ENCODE measurements around the gene TRIM10. TPM values are rescaled to one million over a fixed set of nuclear protein-coding genes. Genes with fewer than 3 reads are reported as not detected.

TRIM10 gene
- total and polyA plus RNA-seq, 2 donors, result 0.16 to 0.57 TPM

DNA sequence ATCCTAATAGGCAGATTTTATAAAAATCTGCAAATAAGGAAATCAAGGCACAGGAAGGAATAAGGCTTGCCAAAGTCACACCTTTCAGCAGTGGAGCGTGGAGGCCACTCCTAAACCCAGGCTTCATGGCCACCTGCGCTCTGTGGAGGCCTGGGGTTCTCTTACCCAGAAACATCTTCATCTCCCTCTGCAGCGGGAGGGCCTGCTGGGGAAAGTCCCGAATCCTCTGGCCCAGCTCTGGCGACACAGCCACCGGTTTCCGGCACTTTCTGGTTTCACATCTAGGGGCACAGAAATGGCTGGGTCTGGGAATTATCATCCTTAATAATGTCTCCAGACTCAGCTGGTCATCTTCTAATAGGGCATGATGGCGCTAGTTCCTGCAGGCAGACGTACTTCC, 4.2 kb downstream of the TRIM10 start:
- Histone ChIP-seq H3K27ac (ENCODE audit: low read depth in 1 of 2, low read length in 1 of 2) (no peak overlapping the region), H3K36me3 (ENCODE audit: control insufficient read depth in 2 of 2, insufficient read depth in 2 of 2, low read length in 1 of 2) (no peaks in the 10 kb centered on the region), H3K9me3 (ENCODE audit: control insufficient read depth in 2 of 2, insufficient read depth in 1 of 2, low read length in 1 of 2) (peaks cover 0 to 3% of the 10 kb centered on the region in 2 donors), H3K27me3 (ENCODE audit: control insufficient read depth in 2 of 2, insufficient read depth in 1 of 2, low read length in 1 of 2) (no peaks in the 10 kb centered on the region), H3K4me3 (ENCODE audit: low read length in 2 of 2) (no peak overlapping the region), H3K4me1 (ENCODE audit: control insufficient read depth in 2 of 2, insufficient read depth in 2 of 2, low read length in 2 of 2) (no peaks in the 10 kb centered on the region)
- WGBS, result 96% methylated on average over 9 of the region's 9 CpGs
- no peak for DNase-seq (ENCODE audit: low read depth in 6 of 9, low spot score in 9 of 9)

DNA sequence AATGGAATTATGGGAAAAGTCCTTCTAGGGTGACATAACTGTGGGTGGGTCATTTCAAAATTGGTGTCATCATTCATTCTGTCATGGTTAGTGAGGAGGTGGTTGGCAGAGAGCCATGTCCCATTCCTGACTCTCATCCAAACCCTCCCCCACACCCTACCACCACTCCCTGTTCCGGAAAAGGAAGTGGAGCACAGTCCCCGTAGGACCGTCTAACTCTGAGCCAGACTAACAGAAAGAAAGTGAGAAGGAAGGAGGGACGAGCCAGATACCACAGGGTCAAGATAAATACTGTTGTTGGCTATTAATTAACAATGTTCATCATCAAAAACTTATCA, 4.8 kb downstream of the TRIM10 start:
- H3K27me3 ChIP-seq (ENCODE audit: control insufficient read depth in 2 of 2, insufficient read depth in 1 of 2, low read length in 1 of 2), result no peaks in the 10 kb centered on the region
- no peak overlapping the region for H3K27ac ChIP-seq (ENCODE audit: low read depth in 1 of 2, low read length in 1 of 2)
- no peaks in the 10 kb centered on the region for H3K4me1 ChIP-seq (ENCODE audit: control insufficient read depth in 2 of 2, insufficient read depth in 2 of 2, low read length in 2 of 2)
- H3K9me3 ChIP-seq (ENCODE audit: control insufficient read depth in 2 of 2, insufficient read depth in 1 of 2, low read length in 1 of 2), result peaks cover 0 to 3% of the 10 kb centered on the region in 2 donors
- 52% methylated on average over 4 of the region's 4 CpGs for WGBS
- H3K4me3 ChIP-seq (ENCODE audit: low read length in 2 of 2), result no peak overlapping the region
- no peaks in the 10 kb centered on the region for H3K36me3 ChIP-seq (ENCODE audit: control insufficient read depth in 2 of 2, insufficient read depth in 2 of 2, low read length in 1 of 2)
- no peak for DNase-seq (ENCODE audit: low read depth in 6 of 9, low spot score in 9 of 9)

DNA sequence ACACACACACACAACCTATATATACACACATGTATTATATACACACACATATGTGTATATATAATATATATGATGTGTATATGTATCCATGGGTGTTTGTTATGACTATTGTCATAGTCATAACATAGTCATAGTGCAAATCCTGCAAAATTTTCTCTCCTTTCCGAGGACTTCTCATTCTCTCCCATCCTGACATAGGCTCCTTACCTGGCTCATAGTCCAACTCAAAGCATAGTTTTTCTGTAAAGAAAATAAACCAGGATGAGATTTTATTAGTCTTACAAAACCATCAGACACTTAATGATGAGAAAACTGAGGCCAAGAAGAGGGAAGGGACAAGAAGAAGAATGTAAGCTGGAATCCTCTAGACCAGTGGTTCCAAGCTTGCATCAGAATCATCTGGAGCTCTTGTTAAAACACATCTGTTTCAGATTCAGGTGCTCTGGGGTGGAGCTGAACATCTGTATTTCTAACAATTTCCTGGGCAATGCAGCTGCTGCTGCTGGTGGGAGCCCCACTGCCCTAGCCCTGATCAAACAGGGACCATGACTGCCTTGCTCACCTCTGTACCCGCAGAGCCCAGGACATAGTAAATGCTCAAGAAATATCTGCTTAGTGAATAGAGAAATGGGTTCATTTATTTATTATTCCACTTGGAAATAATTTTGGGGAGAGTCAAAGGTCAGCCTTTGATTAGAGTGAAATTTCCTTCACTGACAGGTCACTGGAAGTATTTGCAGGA, 5.3 kb downstream of the TRIM10 start:
- no peak overlapping the region for H3K27ac ChIP-seq (ENCODE audit: low read depth in 1 of 2, low read length in 1 of 2)
- DNase-seq (ENCODE audit: low read depth in 6 of 9, low spot score in 9 of 9), result no peak
- H3K9me3 ChIP-seq (ENCODE audit: control insufficient read depth in 2 of 2, insufficient read depth in 1 of 2, low read length in 1 of 2), result peaks cover 0 to 3% of the 10 kb centered on the region in 2 donors
- H3K27me3 ChIP-seq (ENCODE audit: control insufficient read depth in 2 of 2, insufficient read depth in 1 of 2, low read length in 1 of 2), result no peaks in the 10 kb centered on the region
- H3K36me3 ChIP-seq (ENCODE audit: control insufficient read depth in 2 of 2, insufficient read depth in 2 of 2, low read length in 1 of 2), result no peaks in the 10 kb centered on the region
- no peak overlapping the region for H3K4me3 ChIP-seq (ENCODE audit: low read length in 2 of 2)
- 98% methylated on average over 2 of the region's 2 CpGs for WGBS
- no peaks in the 10 kb centered on the region for H3K4me1 ChIP-seq (ENCODE audit: control insufficient read depth in 2 of 2, insufficient read depth in 2 of 2, low read length in 2 of 2)

DNA sequence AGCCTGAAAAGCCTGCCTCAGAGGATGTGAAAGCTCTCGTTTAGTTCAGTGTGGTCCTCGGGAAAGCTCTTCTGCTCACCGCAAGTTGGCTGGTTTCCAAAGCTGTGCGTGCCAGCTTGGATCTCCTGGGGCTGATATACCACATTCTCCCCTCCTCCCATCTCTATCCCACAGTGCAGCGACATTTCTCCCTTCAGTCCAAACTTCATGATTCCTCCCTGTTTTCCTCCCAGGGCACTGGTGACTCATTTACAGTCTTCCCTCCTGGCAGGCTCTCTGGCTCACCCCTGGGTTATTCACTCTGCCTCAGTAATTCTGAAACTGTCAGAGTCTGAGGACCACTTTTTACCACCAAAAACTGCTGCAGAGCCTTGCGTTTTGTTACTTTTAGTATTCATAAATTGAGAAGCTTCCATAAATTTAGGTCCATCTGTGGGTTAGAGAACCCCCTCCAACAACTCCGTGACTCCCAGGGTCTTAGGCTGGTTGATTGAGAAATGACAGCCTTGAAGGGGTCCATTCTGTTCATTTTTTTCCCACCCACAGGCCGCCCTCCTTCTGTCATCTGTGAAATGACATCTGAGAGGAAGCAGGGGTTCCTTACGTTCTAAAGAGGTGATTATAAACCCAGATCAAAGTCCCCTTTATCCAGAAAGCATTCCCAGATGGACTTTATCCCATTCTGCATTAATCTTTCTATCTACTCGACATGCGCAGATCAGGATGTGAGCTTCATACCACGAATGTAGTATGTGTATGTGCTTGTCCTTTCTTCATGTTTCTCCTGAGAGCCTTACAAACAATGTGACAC, 6.1 kb downstream of the TRIM10 start:
- H3K9me3 ChIP-seq (ENCODE audit: control insufficient read depth in 2 of 2, insufficient read depth in 1 of 2, low read length in 1 of 2), result peaks cover 0 to 3% of the 10 kb centered on the region in 2 donors
- DNase-seq (ENCODE audit: low read depth in 6 of 9, low spot score in 9 of 9), result no peak
- H3K4me1 ChIP-seq (ENCODE audit: control insufficient read depth in 2 of 2, insufficient read depth in 2 of 2, low read length in 2 of 2), result no peaks in the 10 kb centered on the region
- no peak overlapping the region for H3K4me3 ChIP-seq (ENCODE audit: low read length in 2 of 2)
- H3K27me3 ChIP-seq (ENCODE audit: control insufficient read depth in 2 of 2, insufficient read depth in 1 of 2, low read length in 1 of 2), result no peaks in the 10 kb centered on the region
- no peaks in the 10 kb centered on the region for H3K36me3 ChIP-seq (ENCODE audit: control insufficient read depth in 2 of 2, insufficient read depth in 2 of 2, low read length in 1 of 2)
- no peak overlapping the region for H3K27ac ChIP-seq (ENCODE audit: low read depth in 1 of 2, low read length in 1 of 2)
- 89% methylated on average over 12 of the region's 12 CpGs for WGBS

DNA sequence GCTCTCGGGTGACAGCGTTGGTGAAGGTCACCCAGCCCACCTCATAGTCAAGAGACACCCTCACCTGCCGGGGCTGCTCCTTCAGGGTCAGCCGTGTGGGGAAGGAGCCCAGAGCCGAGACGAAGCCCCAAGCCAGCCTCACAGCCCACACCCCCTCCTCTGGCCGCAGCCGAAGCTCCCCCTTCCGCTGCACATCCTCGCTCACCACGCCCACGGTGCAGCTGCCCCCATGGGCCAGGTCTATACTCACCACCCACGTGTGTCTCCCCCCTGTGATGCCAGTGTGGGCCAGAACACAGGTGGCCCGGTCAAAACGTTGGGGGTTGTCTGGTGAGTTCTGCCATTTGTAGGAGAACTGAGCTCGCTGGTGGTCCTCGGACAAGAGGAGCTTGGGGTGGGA, 7.0 kb downstream of the TRIM10 start:
- Histone ChIP-seq H3K4me3 (ENCODE audit: low read length in 2 of 2) (no peak overlapping the region), H3K27me3 (ENCODE audit: control insufficient read depth in 2 of 2, insufficient read depth in 1 of 2, low read length in 1 of 2) (no peaks in the 10 kb centered on the region), H3K36me3 (ENCODE audit: control insufficient read depth in 2 of 2, insufficient read depth in 2 of 2, low read length in 1 of 2) (no peaks in the 10 kb centered on the region), H3K9me3 (ENCODE audit: control insufficient read depth in 2 of 2, insufficient read depth in 1 of 2, low read length in 1 of 2) (peaks cover 0 to 3% of the 10 kb centered on the region in 2 donors), H3K4me1 (ENCODE audit: control insufficient read depth in 2 of 2, insufficient read depth in 2 of 2, low read length in 2 of 2) (no peaks in the 10 kb centered on the region), H3K27ac (ENCODE audit: low read depth in 1 of 2, low read length in 1 of 2) (no peak overlapping the region)
- no peak for DNase-seq (ENCODE audit: low read depth in 6 of 9, low spot score in 9 of 9)
- WGBS, result 95% methylated on average over 17 of the region's 17 CpGs

DNA sequence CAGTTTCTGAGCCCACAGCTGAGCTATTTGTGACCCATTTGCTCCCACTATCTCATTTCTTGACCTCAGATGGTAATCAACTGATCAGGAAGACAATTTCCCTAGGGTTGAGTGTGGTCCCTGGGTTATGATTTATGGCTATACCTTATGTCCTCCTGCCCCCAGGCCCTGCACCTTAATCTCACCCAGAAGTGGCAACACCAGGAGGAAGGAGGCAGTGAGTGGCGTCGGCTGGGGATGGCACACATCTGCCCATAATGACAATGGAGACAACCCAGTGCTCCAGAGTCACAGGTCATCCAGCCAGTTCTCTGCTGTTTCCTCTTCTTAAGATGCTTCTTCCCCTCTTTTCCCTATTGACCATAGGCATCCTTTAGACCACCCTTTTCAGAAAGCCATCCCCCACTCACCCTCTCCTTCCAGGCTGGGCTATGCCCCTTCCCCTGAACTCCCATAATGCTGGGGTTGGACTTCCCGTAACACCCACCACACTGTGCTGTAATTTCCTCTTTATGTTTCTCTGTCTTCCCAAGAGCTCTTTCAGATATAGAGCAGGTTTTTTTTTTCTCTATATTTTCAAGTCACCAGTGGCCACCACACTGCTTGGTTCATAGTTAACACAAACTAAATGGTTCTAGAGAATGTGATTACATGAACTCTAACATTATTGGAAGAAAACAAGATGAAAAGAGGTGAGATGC, 8.0 kb downstream of the TRIM10 start:
- 91% methylated on average over 3 of the region's 3 CpGs for WGBS
- DNase-seq (ENCODE audit: low read depth in 6 of 9, low spot score in 9 of 9), result no peak
- no peaks in the 10 kb centered on the region for H3K27me3 ChIP-seq (ENCODE audit: control insufficient read depth in 2 of 2, insufficient read depth in 1 of 2, low read length in 1 of 2)
- H3K9me3 ChIP-seq (ENCODE audit: control insufficient read depth in 2 of 2, insufficient read depth in 1 of 2, low read length in 1 of 2), result peaks cover 0 to 3% of the 10 kb centered on the region in 2 donors
- H3K27ac ChIP-seq (ENCODE audit: low read depth in 1 of 2, low read length in 1 of 2), result no peak overlapping the region
- H3K4me1 ChIP-seq (ENCODE audit: control insufficient read depth in 2 of 2, insufficient read depth in 2 of 2, low read length in 2 of 2), result no peaks in the 10 kb centered on the region
- no peaks in the 10 kb centered on the region for H3K36me3 ChIP-seq (ENCODE audit: control insufficient read depth in 2 of 2, insufficient read depth in 2 of 2, low read length in 1 of 2)
- no peak overlapping the region for H3K4me3 ChIP-seq (ENCODE audit: low read length in 2 of 2)

DNA sequence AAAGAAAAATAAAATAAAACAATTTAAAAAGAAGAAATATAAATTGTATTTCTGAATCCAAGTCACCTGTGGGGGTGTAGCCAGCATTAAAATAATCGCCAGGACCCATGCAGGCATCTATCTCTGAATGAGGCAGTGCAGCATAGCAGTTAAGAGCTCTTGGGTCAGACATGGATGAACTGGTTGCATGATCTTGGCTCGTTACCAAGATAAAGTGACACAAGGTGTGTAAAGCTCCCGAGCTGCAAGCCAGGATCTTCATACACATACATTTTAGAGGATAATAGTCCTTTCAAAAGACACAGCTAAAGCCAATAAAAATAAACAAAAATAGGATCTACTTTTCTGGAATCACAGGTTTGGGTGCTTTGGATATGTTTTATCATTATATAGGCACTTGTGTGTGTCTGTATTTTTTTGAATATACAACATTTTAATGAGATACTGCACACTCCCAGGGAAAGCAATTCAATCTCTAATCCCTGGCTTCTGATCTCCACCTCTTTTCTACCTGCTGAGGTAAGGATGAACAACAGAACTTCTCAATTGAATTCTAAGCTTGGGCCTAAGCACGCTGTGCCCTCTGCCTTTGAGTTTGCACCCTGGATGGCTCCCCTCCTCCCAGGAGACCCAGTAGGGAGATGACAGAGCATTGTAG, 8.9 kb downstream of the TRIM10 start:
- no peaks in the 10 kb centered on the region for H3K4me1 ChIP-seq (ENCODE audit: control insufficient read depth in 2 of 2, insufficient read depth in 2 of 2, low read length in 2 of 2)
- peaks cover 0 to 3% of the 10 kb centered on the region in 2 donors for H3K9me3 ChIP-seq (ENCODE audit: control insufficient read depth in 2 of 2, insufficient read depth in 1 of 2, low read length in 1 of 2)
- no peak overlapping the region for H3K27ac ChIP-seq (ENCODE audit: low read depth in 1 of 2, low read length in 1 of 2)
- H3K4me3 ChIP-seq (ENCODE audit: low read length in 2 of 2), result no peak overlapping the region
- no peaks in the 10 kb centered on the region for H3K36me3 ChIP-seq (ENCODE audit: control insufficient read depth in 2 of 2, insufficient read depth in 2 of 2, low read length in 1 of 2)
- no peak for DNase-seq (ENCODE audit: low read depth in 6 of 9, low spot score in 9 of 9)
- no peaks in the 10 kb centered on the region for H3K27me3 ChIP-seq (ENCODE audit: control insufficient read depth in 2 of 2, insufficient read depth in 1 of 2, low read length in 1 of 2)
- WGBS, result 86% methylated on average over 4 of the region's 4 CpGs

DNA sequence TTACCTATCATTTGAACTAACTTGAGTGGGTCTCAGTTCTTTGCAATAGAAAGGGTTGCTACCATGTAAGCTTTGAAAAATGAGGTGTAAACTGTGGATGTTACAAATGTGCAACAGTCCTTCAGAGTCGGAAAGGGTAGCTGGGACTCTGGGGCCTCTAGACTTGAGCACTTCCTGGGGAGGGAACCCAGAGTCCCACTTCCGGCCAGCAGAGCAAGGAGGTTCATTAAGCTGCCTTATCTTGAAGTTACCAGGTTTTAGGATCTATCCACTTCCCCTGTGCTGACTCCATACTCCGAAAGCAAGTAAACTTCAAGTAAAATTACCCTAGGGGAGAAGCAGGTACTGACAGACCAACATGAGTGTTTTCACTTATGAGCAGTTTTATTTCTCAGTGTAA, 9.4 kb downstream of the TRIM10 start:
- no peaks in the 10 kb centered on the region for H3K27me3 ChIP-seq (ENCODE audit: control insufficient read depth in 2 of 2, insufficient read depth in 1 of 2, low read length in 1 of 2)
- DNase-seq (ENCODE audit: low read depth in 6 of 9, low spot score in 9 of 9), result no peak

More for the DNA sequence above, 9.4 kb downstream of the TRIM10 start:
- Histone ChIP-seq H3K9me3 (ENCODE audit: control insufficient read depth in 2 of 2, insufficient read depth in 1 of 2, low read length in 1 of 2) (peaks cover 0 to under 1% of the 10 kb centered on the region in 2 donors), H3K4me3 (ENCODE audit: low read length in 2 of 2) (no peak overlapping the region), H3K27ac (ENCODE audit: low read depth in 1 of 2, low read length in 1 of 2) (no peak overlapping the region), H3K36me3 (ENCODE audit: control insufficient read depth in 2 of 2, insufficient read depth in 2 of 2, low read length in 1 of 2) (no peaks in the 10 kb centered on the region), H3K4me1 (ENCODE audit: control insufficient read depth in 2 of 2, insufficient read depth in 2 of 2, low read length in 2 of 2) (no peaks in the 10 kb centered on the region)
- WGBS, result 20% methylated on average over 3 of the region's 3 CpGs

All from thymus (tissue), 11 donors.